Testis (tissue), 3 donors: ENCODE data around the gene PDE6A. TPM values are rescaled to one million over a fixed set of nuclear protein-coding genes. Genes with fewer than 3 reads are reported as not detected.

ENCODE experiments used
- DNase-seq: peaks from one replicate; pipeline ENCODE4 v3.0.0-alpha.2; 2019
- H3K27ac ChIP-seq, 2 donors: fragments of 200-600 bp; sonication (generic); one replicate each; pipeline ENCODE4 v1.5.1; 2019
- H3K27me3 ChIP-seq: fragments of 200-600 bp; sonication (generic); one replicate; pipeline ENCODE4 v1.5.1; 2019
- H3K36me3 ChIP-seq: fragments of 200-600 bp; sonication (generic); one replicate; pipeline ENCODE4 v1.5.1; 2017; ENCODE audit warnings: low read depth; ENCODE audit errors: missing control alignments
- H3K4me1 ChIP-seq: fragments of 200-600 bp; sonication (generic); one replicate; pipeline ENCODE4 v1.5.1; 2019
- H3K4me3 ChIP-seq, 2 donors: fragments of 200-600 bp; sonication (generic); one replicate each; pipeline ENCODE4 v1.5.1; 2017 to 2019
- H3K9me3 ChIP-seq: fragments of 200-600 bp; sonication (generic); one replicate; pipeline ENCODE4 v1.5.1; 2017
- CTCF ChIP-seq, 3 experiments: fragments of 450-650 bp in 2 of 3; fragments of 200-600 bp in 1 of 3; sonication (generic) in 1 of 3; IDR thresholded peaks; one replicate each; pipeline ENCODE4 v1.5.1; 2016 to 2019; ENCODE audit warnings: antibody characterized with exemption in 3 of 3, mild to moderate bottlenecking in 2 of 3, moderate library complexity in 1 of 3
- POLR2A ChIP-seq: fragments of 450-650 bp; IDR thresholded peaks from one replicate; pipeline ENCODE4 v1.6.1; 2017; ENCODE audit warnings: antibody characterized with exemption, mild to moderate bottlenecking, moderate library complexity
- WGBS, 2 donors: methylation state at CpG; one replicate each; pipeline ENCODE4 v1.1.5; 2018; 5-methylcytosine and 5-hydroxymethylcytosine counted together
- intact Hi-C: fragments of 100-400 bp; cut with DNase I; formaldehyde crosslinking; loops from one replicate; pipeline ENCODE4 v1.15.1; 2023; ENCODE audit warnings: low total_unique reads
- polyA plus RNA-seq: library from polyadenylated mRNA; stranded (reverse); fragments of 350-450 nt; fragmentation: Illumina TruSeq; extraction: RNeasy Lipid Tissue Mini Kit (QIAGEN cat#74804); gene quantifications from one replicate; pipeline ENCODE4 v1.2.3, GENCODE V29; 2014; ENCODE audit warnings: low read depth, low replicate concordance; ENCODE audit not compliant: insufficient read depth
- total RNA-seq, 2 donors: library from RNA; depleted of rRNA; stranded (reverse); fragments of >200 nt; gene quantifications; one replicate each; pipeline ENCODE4 v1.2.3, GENCODE V29; 2016

PDE6A gene
- total and polyA plus RNA-seq, 3 donors from 2014 or later = 2.9 to 4.6 (median 3.2) TPM

- WGBS, 2 donors = 54 to 55% methylated on average over 12 of the region's 12 CpGs
- Histone ChIP-seq H3K4me1 (peaks cover 8% of the 10 kb centered on the region), H3K4me3 (no peak overlapping the region), H3K27me3 (no peaks in the 10 kb centered on the region), H3K9me3 (no peaks in the 10 kb centered on the region), H3K36me3 (no peaks in the 10 kb centered on the region), H3K27ac (no peak overlapping the region)
- intact Hi-C loops = no loop called here
- peak; percentile 75 to 90 (median 79) for TF ChIP-seq CTCF (IDR thresholded peaks at IDR 0.05)
- no peak for TF ChIP-seq POLR2A
- peak; percentile 92 for DNase-seq
Measured at GRCh38 chr5:149852641-149853330, 91.8 kb downstream of the PDE6A start.

GRCh38 chr5:149851211-149851610, 93.4 kb downstream of the PDE6A start:
- Histone ChIP-seq H3K4me3 (no peak overlapping the region), H3K9me3 (no peaks in the 10 kb centered on the region), H3K4me1 (no peaks in the 10 kb centered on the region), H3K27ac (no peak overlapping the region), H3K36me3 (no peaks in the 10 kb centered on the region), H3K27me3 (no peaks in the 10 kb centered on the region)
- no peak for TF ChIP-seq CTCF (IDR thresholded peaks at IDR 0.05)
- no peak for TF ChIP-seq POLR2A
- DNase-seq = no peak
- intact Hi-C loops = no loop called here

- Histone ChIP-seq H3K4me1 (no peaks in the 10 kb centered on the region), H3K9me3 (no peaks in the 10 kb centered on the region), H3K27me3 (no peaks in the 10 kb centered on the region), H3K4me3 (no peak overlapping the region), H3K27ac (no peak overlapping the region), H3K36me3 (no peaks in the 10 kb centered on the region)
- DNase-seq = no peak
- intact Hi-C loops = loop anchor here (10.0 kb wide), 1 partner anchor 115 kb away; the partner anchor contains the start of gene SLC26A2
- no peak for TF ChIP-seq POLR2A
- TF ChIP-seq CTCF (IDR thresholded peaks at IDR 0.05) = no peak
- WGBS, 2 donors = 93 to 94% methylated on average over 20 of the region's 20 CpGs
Measured at GRCh38 chr5:149849966-149850910, 94.4 kb downstream of the PDE6A start.

GRCh38 chr5:149849280-149849965, 95.2 kb downstream of the PDE6A start:
- TF ChIP-seq POLR2A = no peak
- no peak for TF ChIP-seq CTCF (IDR thresholded peaks at IDR 0.05)
- no peaks in the 10 kb centered on the region for H3K27me3 ChIP-seq
- DNase-seq = no peak
- H3K9me3 ChIP-seq = no peaks in the 10 kb centered on the region
- intact Hi-C loops = loop anchor here (10.0 kb wide), 1 partner anchor 115 kb away; the partner anchor contains the start of gene SLC26A2
- no peak overlapping the region for H3K4me3 ChIP-seq
- no peaks in the 10 kb centered on the region for H3K36me3 ChIP-seq
- no peak overlapping the region for H3K27ac ChIP-seq
- no peaks in the 10 kb centered on the region for H3K4me1 ChIP-seq
- whole genome bisulfite sequencing, 2 donors = 95 to 97% methylated on average over 8 of the region's 8 CpGs
